WTC11 (cell line): ENCODE data around the gene MAN1A2. TPM values are rescaled to one million over a fixed set of nuclear protein-coding genes. Genes with fewer than 3 reads are reported as not detected.

Experiments used
- ATAC-seq: fragments of 200-7000 bp; cut with Tn5 transposase; 2 replicates; pipeline ENCODE4 v1.10.0; 2021; ENCODE audit warnings: mild to moderate bottlenecking, moderate library complexity
- CTCF ChIA-PET: fragments of 300-600 bp; sonication (Branson Sonifier 250); formaldehyde crosslinking; loops from one replicate; lab custom pipeline; 2021; ENCODE audit warnings: antibody characterized with exemption; lab: Charles Lee
- POLR2A ChIA-PET: fragments of 350-600 bp; sonication (Branson Sonifier 250); formaldehyde crosslinking; loops from one replicate; lab custom pipeline; 2021; ENCODE audit warnings: antibody characterized with exemption; lab: Charles Lee
- DNase-seq: peaks from one replicate; pipeline ENCODE4 v3.0.0; 2021; ENCODE audit warnings: low spot score
- H3K27ac Mint-ChIP-seq: 2 replicates; pipeline ENCODE4 v1.8.0; 2021; ENCODE audit warnings: mixed read lengths
- H3K27me3 Mint-ChIP-seq: 2 replicates; pipeline ENCODE4 v1.8.0; 2021; ENCODE audit warnings: low read depth, mild to moderate bottlenecking, moderate library complexity, mixed read lengths
- H3K36me3 Mint-ChIP-seq: 2 replicates; pipeline ENCODE4 v1.8.0; 2021; ENCODE audit warnings: mixed read lengths
- H3K4me1 Mint-ChIP-seq: 2 replicates; pipeline ENCODE4 v1.8.0; 2022; ENCODE audit warnings: mixed read lengths
- H3K4me3 Mint-ChIP-seq: 2 replicates; pipeline ENCODE4 v1.8.0; 2021; ENCODE audit warnings: mild to moderate bottlenecking, moderate library complexity, mixed read lengths
- H3K9me3 Mint-ChIP-seq: 2 replicates; pipeline ENCODE4 v1.8.0; 2021; ENCODE audit warnings: mixed read lengths
- CTCF ChIP-seq: fragments of 200-600 bp; IDR thresholded peaks from 2 replicates; pipeline ENCODE4 v1.8.0; 2022; ENCODE audit warnings: antibody characterized with exemption
- E2F1 ChIP-seq: sonication (generic); formaldehyde crosslinking; IDR thresholded peaks from 2 replicates; pipeline ENCODE4 v1.8.0; 2022; ENCODE audit warnings: mild to moderate bottlenecking, missing genetic modification reagents
- ELF4 ChIP-seq: sonication (generic); formaldehyde crosslinking; IDR thresholded peaks from 2 replicates; pipeline ENCODE4 v1.8.1; 2022; ENCODE audit warnings: low read depth, mild to moderate bottlenecking, moderate library complexity, missing genetic modification reagents
- FOXK1 ChIP-seq: sonication (generic); formaldehyde crosslinking; IDR thresholded peaks from 2 replicates; pipeline ENCODE4 v1.8.0; 2022; ENCODE audit warnings: mild to moderate bottlenecking, moderate library complexity, missing genetic modification reagents
- FOXP1 ChIP-seq: sonication (generic); formaldehyde crosslinking; IDR thresholded peaks from 2 replicates; pipeline ENCODE4 v1.8.0; 2022; ENCODE audit warnings: missing genetic modification reagents, mild to moderate bottlenecking, moderate library complexity, borderline replicate concordance
- GRHL2 ChIP-seq: fragments of 250-450 bp; sonication (Bioruptor Pico); IDR thresholded peaks from 2 replicates; pipeline ENCODE4 v1.8.0; 2022; ENCODE audit warnings: mild to moderate bottlenecking, moderate library complexity; ENCODE audit not compliant: insufficient replicate concordance, severe bottlenecking
- IRF1 ChIP-seq: sonication (generic); formaldehyde crosslinking; IDR thresholded peaks from 2 replicates; pipeline ENCODE4 v1.8.0; 2023; ENCODE audit warnings: missing genetic modification reagents
- NFATC4 ChIP-seq: fragments of 250-450 bp; sonication (Bioruptor Pico); IDR thresholded peaks from 2 replicates; pipeline ENCODE4 v1.9.0; 2021; ENCODE audit warnings: mild to moderate bottlenecking
- NFE2L1 ChIP-seq: sonication (generic); formaldehyde crosslinking; IDR thresholded peaks from 2 replicates; pipeline ENCODE4 v1.8.1; 2023; ENCODE audit warnings: missing genetic modification reagents
- NR1H2 ChIP-seq: sonication (generic); formaldehyde crosslinking; IDR thresholded peaks from 2 replicates; pipeline ENCODE4 v1.9.0; 2021; ENCODE audit warnings: mild to moderate bottlenecking, moderate library complexity, missing genetic modification reagents
- RELA ChIP-seq: sonication (generic); formaldehyde crosslinking; IDR thresholded peaks from 2 replicates; pipeline ENCODE4 v1.8.1; 2022; ENCODE audit warnings: missing genetic modification reagents, mild to moderate bottlenecking, borderline replicate concordance
- USF2 ChIP-seq: sonication (generic); formaldehyde crosslinking; IDR thresholded peaks from 2 replicates; pipeline ENCODE4 v1.8.1; 2023; ENCODE audit warnings: mild to moderate bottlenecking, missing genetic modification reagents, moderate library complexity
- ZNF396 ChIP-seq: fragments of 250-450 bp; sonication (Bioruptor Pico); IDR thresholded peaks from 2 replicates; pipeline ENCODE4 v1.8.0; 2021; ENCODE audit warnings: mild to moderate bottlenecking, moderate library complexity, borderline replicate concordance
- ZNF423 ChIP-seq: fragments of 250-450 bp; sonication (Bioruptor Pico); IDR thresholded peaks from 2 replicates; pipeline ENCODE4 v2.1.2; 2022; ENCODE audit warnings: mild to moderate bottlenecking, moderate library complexity
- total RNA-seq: library from RNA; stranded (reverse); gene quantifications from 3 replicates; pipeline ENCODE4 v1.2.3, GENCODE V29; 2021
- TF ChIP-seq, protein P1 (sequence below): sonication (generic); formaldehyde crosslinking; IDR thresholded peaks from 2 replicates; pipeline ENCODE4 v1.8.1; 2023; ENCODE audit warnings: mild to moderate bottlenecking, missing genetic modification reagents
- TF ChIP-seq, protein P2 (sequence below): sonication (generic); formaldehyde crosslinking; IDR thresholded peaks from 2 replicates; pipeline ENCODE4 v1.8.1; 2023; ENCODE audit warnings: mild to moderate bottlenecking, missing genetic modification reagents, moderate library complexity
- TF ChIP-seq, protein P3 (sequence below): fragments of 250-450 bp; sonication (Bioruptor Pico); IDR thresholded peaks from 2 replicates; pipeline ENCODE4 v1.9.0; 2021; ENCODE audit warnings: mild to moderate bottlenecking

The MAN1A2 gene
- total RNA-seq, 1 experiment from 2014 or later, result 16.0 TPM

GRCh38 chr1:117414943-117415342 lies 47.7 kb downstream of the MAN1A2 start:
- ChIA-PET POLR2A (no interaction called here), CTCF (no interaction called here)
- Mint-ChIP-seq H3K27ac (no peak overlapping the region), H3K36me3 (no peaks in the 10 kb centered on the region), H3K4me1 (peaks cover 12% of the 10 kb centered on the region)
- no peak for DNase-seq
- no peak for TF ChIP-seq GRHL2
- TF ChIP-seq E2F1 (CRISPR knock-in tag), result no peak
- no peak for TF ChIP-seq NFATC4 (CRISPR knock-in tag)
- no peak for TF ChIP-seq NFE2L1 (CRISPR knock-in tag)
- no peak for TF ChIP-seq IRF1 (CRISPR knock-in tag)
- no peak for TF ChIP-seq FOXK1
- TF ChIP-seq, protein P1, sequence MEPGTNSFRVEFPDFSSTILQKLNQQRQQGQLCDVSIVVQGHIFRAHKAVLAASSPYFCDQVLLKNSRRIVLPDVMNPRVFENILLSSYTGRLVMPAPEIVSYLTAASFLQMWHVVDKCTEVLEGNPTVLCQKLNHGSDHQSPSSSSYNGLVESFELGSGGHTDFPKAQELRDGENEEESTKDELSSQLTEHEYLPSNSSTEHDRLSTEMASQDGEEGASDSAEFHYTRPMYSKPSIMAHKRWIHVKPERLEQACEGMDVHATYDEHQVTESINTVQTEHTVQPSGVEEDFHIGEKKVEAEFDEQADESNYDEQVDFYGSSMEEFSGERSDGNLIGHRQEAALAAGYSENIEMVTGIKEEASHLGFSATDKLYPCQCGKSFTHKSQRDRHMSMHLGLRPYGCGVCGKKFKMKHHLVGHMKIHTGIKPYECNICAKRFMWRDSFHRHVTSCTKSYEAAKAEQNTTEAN (CRISPR knock-in tag), result no peak
- TF ChIP-seq ELF4 (CRISPR knock-in tag), result no peak
- no peak for TF ChIP-seq USF2 (CRISPR knock-in tag)
- no peak for TF ChIP-seq NR1H2 (CRISPR knock-in tag)
- no peak for TF ChIP-seq ZNF396 (CRISPR knock-in tag)
- TF ChIP-seq, all 79 proteins: peak for 0
- H3K4me3 Mint-ChIP-seq, result no peak overlapping the region
- ATAC-seq, result no peak
- no peaks in the 10 kb centered on the region for H3K27me3 Mint-ChIP-seq
- H3K9me3 Mint-ChIP-seq, result no peaks in the 10 kb centered on the region

GRCh38 chr1:117416004-117416403 lies 48.8 kb downstream of the MAN1A2 start:
- Mint-ChIP-seq H3K4me3 (no peak overlapping the region), H3K9me3 (no peaks in the 10 kb centered on the region), H3K4me1 (peaks cover 12% of the 10 kb centered on the region), H3K27ac (no peak overlapping the region), H3K27me3 (no peaks in the 10 kb centered on the region), H3K36me3 (no peaks in the 10 kb centered on the region)
- POLR2A ChIA-PET, result interaction anchor here (1.0 kb wide), 1 partner anchor 83 kb away, joined by 3 read pairs; no protein-coding TSS in a partner anchor
- CTCF ChIA-PET, result no interaction called here
- TF ChIP-seq E2F1 (CRISPR knock-in tag), result no peak
- no peak for TF ChIP-seq ZNF423 (CRISPR knock-in tag)
- TF ChIP-seq GRHL2, result no peak
- TF ChIP-seq, protein P2, sequence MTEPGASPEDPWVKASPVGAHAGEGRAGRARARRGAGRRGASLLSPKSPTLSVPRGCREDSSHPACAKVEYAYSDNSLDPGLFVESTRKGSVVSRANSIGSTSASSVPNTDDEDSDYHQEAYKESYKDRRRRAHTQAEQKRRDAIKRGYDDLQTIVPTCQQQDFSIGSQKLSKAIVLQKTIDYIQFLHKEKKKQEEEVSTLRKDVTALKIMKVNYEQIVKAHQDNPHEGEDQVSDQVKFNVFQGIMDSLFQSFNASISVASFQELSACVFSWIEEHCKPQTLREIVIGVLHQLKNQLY, result no peak
- no peak for TF ChIP-seq ELF4 (CRISPR knock-in tag)
- DNase-seq, result no peak
- no peak for ATAC-seq

GRCh38 chr1:117416546-117417125 lies 49.4 kb downstream of the MAN1A2 start:
- H3K4me1 Mint-ChIP-seq, result peaks cover 12% of the 10 kb centered on the region
- CTCF ChIA-PET, result interaction anchor here (0.5 kb wide), 1 partner anchor 42 kb away, joined by 5 read pairs; no protein-coding TSS in a partner anchor
- DNase-seq (no peak), ATAC-seq (peak; percentile 95)
- H3K27me3 Mint-ChIP-seq, result no peaks in the 10 kb centered on the region
- H3K27ac Mint-ChIP-seq, result peak overlapping the region; percentile 53; the same call in 1 of the 2 replicates
- POLR2A ChIA-PET, result interaction anchor here (1.0 kb wide), 1 partner anchor 84 kb away, joined by 3 read pairs; no protein-coding TSS in a partner anchor
- H3K9me3 Mint-ChIP-seq, result no peaks in the 10 kb centered on the region
- H3K4me3 Mint-ChIP-seq, result no peak overlapping the region
- H3K36me3 Mint-ChIP-seq, result no peaks in the 10 kb centered on the region
- TF ChIP-seq CTCF, result no peak
- TF ChIP-seq, protein P3, sequence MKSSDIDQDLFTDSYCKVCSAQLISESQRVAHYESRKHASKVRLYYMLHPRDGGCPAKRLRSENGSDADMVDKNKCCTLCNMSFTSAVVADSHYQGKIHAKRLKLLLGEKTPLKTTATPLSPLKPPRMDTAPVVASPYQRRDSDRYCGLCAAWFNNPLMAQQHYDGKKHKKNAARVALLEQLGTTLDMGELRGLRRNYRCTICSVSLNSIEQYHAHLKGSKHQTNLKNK (CRISPR knock-in tag), result no peak
- no peak for TF ChIP-seq RELA (CRISPR knock-in tag)
- no peak for TF ChIP-seq ELF4 (CRISPR knock-in tag)
- no peak for TF ChIP-seq FOXP1 (CRISPR knock-in tag)
- TF ChIP-seq, all 79 proteins: peak for 0
